T-helper 1 cell treated with Interleukin-12 subunit alpha and Interleukin-12 subunit beta and Interleukin-4 antibody, amounts not matched to agents 30 μg/mL and 1 μg/mL, for 36 hours (primary cell): ENCODE data around the gene GARNL3.

Source experiments
- H3K27ac Mint-ChIP-seq: one replicate; pipeline ENCODE4 v1.8.0; 2021; ENCODE audit warnings: mild to moderate bottlenecking, mixed read lengths
- H3K27me3 Mint-ChIP-seq: one replicate; pipeline ENCODE4 v1.8.0; 2021; ENCODE audit warnings: low read depth, mixed read lengths
- H3K36me3 Mint-ChIP-seq: one replicate; pipeline ENCODE4 v1.8.0; 2021; ENCODE audit warnings: low read depth, mixed read lengths
- H3K4me1 Mint-ChIP-seq: one replicate; pipeline ENCODE4 v1.8.0; 2021; ENCODE audit warnings: low read depth, mixed read lengths
- H3K4me3 Mint-ChIP-seq: one replicate; pipeline ENCODE4 v1.8.0; 2021; ENCODE audit warnings: mild to moderate bottlenecking, moderate library complexity, mixed read lengths
- H3K9me3 Mint-ChIP-seq: one replicate; pipeline ENCODE4 v1.8.0; 2021; ENCODE audit warnings: mixed read lengths

The GARNL3 gene

DNA sequence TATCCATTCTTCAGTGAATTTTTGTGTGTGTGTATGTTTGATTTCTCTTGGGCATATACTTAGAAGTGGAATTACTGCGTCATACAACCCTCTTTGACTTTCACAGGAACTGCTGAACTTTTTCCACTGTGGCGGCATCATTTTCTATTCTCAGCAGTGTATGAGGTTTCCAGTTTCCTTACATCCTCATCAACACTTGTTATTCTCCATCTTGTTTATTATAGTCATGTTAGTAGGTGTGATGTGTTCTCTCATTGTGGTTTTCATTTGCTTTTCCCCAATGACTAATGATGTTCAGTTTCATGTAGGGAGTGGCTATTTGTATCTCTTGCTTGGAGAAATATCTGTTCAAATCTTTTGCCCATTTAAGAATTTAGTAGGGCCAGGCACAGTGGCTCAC is 162.2 kb downstream of the GARNL3 start:
- Mint-ChIP-seq H3K4me3 (peak overlapping the region; percentile 97), H3K27me3 (no peaks in the 10 kb centered on the region), H3K27ac (peak overlapping the region; percentile 85), H3K4me1 (peaks cover 35% of the 10 kb centered on the region), H3K36me3 (peaks cover 30% of the 10 kb centered on the region), H3K9me3 (no peaks in the 10 kb centered on the region)

DNA sequence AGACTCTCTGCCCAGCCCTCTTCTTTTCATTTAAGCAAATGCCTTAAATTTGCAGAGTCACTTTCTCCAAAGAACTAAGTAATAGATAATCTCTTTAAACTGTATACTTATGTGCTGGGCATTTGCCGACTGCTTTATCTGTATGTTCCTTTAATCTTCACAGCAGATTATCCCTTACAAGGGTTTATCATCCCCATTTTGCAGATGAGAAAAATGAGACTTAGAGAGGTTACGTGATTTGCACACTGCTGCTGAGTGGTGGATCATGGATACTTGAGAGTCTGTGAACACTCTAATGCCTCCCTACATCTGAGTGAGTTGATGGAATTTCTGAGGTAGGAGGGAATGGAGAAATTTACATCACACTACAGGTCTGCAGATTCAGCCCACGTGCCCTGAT is 163.8 kb downstream of the GARNL3 start:
- peaks cover 29% of the 10 kb centered on the region for H3K4me1 Mint-ChIP-seq
- H3K9me3 Mint-ChIP-seq, result no peaks in the 10 kb centered on the region
- H3K36me3 Mint-ChIP-seq, result peaks cover 34% of the 10 kb centered on the region
- H3K27me3 Mint-ChIP-seq, result no peaks in the 10 kb centered on the region
- H3K4me3 Mint-ChIP-seq, result no peak overlapping the region
- no peak overlapping the region for H3K27ac Mint-ChIP-seq

DNA sequence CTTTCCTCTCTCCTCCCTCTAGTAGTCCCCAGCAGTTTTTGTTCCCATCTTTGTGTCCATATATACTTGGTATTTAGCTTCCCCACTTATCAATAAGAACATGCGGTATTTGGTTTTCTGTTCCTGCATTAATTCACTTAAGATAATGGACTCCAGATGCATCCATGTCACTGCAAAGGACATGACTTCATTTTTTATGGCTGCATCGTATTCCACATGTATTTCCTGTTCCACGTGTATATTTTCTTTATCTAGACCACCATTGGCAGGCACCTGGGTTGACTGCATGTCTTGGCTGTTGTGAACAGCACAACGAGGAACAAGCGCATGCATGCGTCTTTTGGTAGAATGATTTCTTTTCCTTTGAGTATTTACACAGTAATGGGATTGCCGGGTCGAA is 165.8 kb downstream of the GARNL3 start:
- Mint-ChIP-seq H3K36me3 (peaks cover 43% of the 10 kb centered on the region), H3K4me1 (peaks cover 16% of the 10 kb centered on the region), H3K9me3 (no peaks in the 10 kb centered on the region), H3K27ac (no peak overlapping the region), H3K27me3 (no peaks in the 10 kb centered on the region), H3K4me3 (no peak overlapping the region)

DNA sequence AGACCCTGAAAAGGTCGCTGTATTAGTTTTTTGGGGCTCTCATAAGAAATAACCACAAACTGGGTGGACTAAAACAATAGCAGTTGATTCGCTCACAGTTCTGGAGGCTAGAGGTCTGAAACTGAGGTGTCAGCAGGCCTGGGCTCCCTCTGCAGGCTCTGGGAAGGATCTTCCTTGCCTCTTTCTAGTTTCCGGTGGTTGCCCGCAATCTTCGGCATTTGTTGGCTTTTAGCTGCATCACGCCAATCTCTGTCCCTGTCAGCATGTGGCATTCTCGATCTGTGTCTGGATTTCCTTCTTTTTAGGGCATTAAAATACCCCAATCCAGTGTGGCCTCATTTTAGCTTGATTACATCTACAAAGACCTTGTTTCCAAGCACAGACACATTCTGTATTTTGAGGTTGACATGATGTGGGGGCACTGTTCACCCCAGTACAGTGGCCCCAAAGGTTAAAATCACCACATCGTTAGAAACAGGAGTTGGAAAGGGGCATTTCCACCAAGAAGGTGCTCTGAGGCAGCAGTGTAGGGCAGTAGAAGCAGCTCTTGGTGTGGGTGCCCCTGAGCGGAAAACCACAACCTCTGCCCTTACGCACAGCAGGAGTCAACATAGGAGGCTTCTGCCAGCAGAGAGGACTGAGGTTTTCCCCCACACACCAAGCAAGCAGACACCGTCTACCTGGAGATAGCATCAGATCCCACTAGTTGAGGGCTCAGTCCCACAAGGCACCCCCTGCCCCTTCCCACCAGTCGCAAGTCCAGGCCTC is 173.1 kb downstream of the GARNL3 start:
- peaks cover 71% of the 10 kb centered on the region for H3K36me3 Mint-ChIP-seq
- peaks cover 4% of the 10 kb centered on the region for H3K9me3 Mint-ChIP-seq
- peaks cover 1% of the 10 kb centered on the region for H3K4me1 Mint-ChIP-seq
- no peak overlapping the region for H3K27ac Mint-ChIP-seq
- H3K4me3 Mint-ChIP-seq, result no peak overlapping the region
- no peaks in the 10 kb centered on the region for H3K27me3 Mint-ChIP-seq

DNA sequence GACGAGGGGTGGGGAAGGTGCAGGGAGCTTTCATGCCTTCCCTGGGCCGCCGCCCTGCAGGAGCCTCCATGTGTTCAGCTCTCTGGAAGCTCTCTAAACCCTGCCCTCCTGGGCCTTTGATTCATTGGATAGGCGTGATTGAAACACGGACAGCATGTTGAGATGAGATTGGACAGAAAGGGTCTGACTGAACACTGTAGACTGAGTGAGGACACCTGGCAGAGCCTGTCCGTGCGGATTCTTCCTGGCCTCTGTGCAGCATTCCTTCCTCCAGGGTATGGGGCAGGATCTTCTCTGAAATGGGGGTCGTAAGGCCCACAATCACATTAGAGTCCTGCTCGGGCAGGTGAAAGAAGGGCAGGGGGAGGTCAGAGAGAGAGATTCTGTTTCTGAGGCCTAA is 173.8 kb downstream of the GARNL3 start:
- H3K4me3 Mint-ChIP-seq, result no peak overlapping the region
- peaks cover 1% of the 10 kb centered on the region for H3K4me1 Mint-ChIP-seq
- no peaks in the 10 kb centered on the region for H3K27me3 Mint-ChIP-seq
- H3K9me3 Mint-ChIP-seq, result peaks cover 4% of the 10 kb centered on the region
- H3K27ac Mint-ChIP-seq, result no peak overlapping the region
- H3K36me3 Mint-ChIP-seq, result peaks cover 74% of the 10 kb centered on the region
